Measurements from ENCODE around the gene GRIN1.

GRIN1 gene

DNA sequence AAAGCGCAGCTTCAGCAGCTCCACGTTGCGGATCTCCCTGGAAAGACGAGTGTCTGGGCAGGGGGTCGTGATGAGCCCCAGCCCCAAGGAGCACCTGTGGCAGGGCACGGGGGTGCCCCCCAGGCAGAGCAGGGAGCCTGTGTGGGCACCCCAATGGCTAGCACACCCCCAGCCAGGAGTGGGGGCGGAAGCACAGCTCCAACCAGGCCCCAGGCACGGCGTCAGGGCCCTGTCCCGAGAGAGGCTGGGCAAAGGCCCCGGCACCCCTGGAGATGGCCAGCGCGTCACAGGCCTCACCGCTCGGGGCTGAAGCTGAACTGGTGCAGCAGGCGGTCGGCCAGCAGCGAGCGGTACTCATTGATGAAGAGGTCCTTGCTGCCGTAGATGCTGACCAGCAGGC, 41.5 kb downstream of the GRIN1 start:
- DNase-seq = no peak

DNA sequence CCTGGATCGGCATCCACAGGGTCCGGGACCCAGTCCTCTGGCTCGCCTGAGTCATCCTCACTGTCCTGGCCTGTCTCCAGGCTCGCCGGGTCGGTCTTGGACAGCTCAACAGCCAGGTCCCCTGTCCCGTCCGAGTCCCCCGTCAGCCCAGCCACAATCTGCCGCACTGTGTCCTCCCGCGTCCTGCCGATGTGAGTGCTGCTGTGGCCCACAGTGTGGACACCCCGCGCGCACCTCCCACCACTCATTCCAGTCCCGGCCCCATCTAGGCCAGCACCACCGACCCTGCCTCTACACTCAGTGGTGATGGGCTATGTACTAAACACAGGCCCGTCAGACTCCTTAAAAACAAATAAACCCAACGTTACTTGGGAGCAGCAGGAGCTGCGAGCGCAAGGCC, 42.7 kb downstream of the GRIN1 start:
- DNase-seq = no peak

DNA sequence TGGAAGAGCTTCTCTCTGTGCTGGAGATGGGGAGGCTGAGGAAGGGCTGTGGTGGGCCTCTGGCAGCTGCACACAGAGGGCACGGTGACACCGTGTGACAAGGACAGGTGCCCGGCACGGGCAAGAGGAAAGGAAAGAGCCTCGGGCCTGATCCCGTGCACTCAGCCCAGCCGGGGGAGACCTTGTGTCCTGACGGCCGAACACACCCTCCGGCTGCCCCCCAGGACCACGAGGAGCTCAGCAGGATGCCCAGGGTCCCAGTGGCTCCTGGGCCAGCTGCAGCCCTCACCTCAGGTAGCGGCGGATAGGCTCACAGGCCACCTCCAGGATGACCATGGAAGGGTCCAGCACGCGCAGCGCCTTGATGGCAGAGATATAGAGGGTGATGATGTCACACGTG, 43.9 kb downstream of the GRIN1 start:
- no peak for DNase-seq

DNA sequence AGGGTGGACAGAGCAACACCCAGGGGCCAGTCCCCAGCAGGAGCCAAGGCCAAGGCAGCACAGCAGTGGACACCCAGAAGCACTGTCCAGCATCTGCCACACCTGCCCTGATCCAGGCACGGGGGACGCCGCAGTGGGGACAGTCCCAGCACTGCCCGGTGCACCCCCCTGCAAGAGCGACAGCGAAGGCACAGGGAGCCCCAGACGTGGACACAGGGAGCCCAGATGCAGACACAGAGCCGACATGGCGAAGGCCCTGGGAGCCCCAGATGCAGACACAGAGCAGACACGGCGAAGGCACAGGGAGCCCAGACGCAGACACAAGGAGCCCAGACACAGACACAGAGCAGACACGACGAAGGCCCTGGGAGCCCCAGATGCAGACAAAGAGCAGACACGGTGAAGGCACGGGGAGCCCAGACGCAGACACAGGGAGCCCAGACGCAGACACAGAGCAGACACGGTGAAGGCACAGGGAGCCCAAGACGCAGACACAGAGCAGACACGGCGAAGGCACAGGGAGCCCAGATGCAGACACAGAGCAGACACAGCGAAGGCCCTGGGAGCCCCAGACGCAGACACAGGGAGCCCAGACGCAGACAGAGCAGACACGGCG, 45.1 kb downstream of the GRIN1 start:
- no peak for DNase-seq

DNA sequence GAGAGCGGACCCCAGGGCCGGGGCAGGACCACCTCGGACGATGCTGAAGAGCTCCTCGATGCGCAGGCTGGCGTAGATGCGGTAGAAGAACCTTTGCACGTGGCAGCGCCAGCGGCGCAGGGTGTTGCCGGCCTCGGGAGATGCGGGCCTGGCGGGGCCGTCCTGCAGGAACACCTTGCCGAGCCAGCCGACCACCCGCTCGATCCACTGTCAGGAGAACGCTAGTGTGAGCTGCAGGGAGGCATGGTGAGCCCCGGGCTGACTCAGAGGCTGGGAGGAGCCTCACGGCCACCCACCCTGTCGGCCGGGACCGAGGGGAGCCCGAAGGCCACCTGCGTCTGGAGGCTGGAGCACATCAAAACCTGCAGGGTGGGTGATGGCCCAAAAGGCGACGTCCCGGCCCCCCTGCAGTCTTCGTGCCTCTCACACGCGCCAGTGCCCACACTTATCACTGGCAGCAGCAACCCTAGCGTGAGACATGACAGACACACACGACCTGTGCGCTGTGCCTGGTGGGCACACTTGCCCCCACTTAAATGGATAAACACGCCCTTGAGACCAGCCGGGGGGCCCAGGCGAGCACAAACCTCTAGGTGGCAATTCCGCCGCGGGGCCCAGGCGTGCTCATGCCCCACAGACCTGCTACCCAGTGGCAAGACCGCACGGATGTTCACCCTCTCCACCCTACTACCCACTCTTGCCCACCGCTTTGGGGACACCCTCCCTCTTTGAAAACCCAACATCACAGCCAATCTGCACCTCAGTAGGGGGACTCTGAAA, 46.1 kb downstream of the GRIN1 start:
- DNase-seq = no peak

DNA sequence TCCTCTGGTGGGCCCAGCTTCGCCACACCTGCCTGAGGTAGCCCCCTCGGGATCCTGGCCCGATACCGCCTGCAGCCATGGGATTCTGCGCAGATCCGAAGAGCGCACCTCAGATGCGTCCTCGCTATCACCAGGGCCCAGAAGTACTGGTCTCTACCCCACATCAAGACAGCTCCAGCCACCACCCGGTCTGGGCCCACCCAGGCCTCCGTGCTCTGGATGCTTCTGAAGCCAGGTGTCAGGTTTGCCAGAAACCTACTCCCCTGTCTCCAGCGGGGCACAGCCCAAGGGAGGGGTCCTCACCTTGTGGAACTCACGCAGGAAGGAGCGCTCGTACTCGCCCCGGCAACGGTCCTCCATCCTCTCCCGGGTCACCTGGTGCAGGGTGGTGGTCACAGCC, 47.0 kb downstream of the GRIN1 start:
- no peak for DNase-seq

DNA sequence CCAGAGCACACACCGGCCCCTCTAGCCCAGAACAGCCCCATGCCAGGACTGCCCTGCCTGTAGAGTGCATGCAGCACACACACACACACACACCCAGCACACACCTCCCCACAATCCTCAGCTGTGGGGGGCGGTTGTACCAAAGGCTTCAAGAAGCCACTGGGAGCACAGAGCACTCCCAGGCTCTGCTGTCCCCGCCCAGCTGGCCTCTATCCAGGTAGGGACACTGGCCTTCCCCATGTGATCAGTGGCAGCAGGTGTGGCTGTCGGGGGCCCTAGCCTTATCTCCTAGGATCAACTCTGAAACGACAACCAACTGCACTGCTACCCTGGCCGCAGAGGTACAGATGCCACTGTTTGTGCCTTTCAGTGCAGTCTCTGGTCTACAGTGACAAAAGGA, 47.4 kb downstream of the GRIN1 start:
- no peak for DNase-seq

DNA sequence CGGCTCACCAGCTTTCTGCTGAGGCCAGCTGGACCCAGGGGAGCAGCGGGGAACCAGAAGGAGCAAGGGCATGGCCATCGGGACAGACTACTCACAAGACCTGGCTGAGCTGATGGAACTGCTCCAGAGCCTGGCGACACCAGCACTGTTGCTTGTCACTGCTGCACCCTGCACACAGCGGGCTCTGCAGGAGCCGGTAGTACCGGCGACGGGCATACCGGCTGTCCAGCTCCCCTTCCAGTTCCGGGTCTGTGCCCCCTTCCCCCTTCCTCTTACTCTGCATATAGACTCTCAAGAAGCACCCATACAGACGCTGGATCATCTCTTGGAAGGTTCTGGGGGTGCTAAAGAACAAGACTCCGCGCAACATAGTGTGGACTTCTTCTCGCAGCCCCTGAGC, 48.4 kb downstream of the GRIN1 start:
- DNase-seq = no peak

DNA sequence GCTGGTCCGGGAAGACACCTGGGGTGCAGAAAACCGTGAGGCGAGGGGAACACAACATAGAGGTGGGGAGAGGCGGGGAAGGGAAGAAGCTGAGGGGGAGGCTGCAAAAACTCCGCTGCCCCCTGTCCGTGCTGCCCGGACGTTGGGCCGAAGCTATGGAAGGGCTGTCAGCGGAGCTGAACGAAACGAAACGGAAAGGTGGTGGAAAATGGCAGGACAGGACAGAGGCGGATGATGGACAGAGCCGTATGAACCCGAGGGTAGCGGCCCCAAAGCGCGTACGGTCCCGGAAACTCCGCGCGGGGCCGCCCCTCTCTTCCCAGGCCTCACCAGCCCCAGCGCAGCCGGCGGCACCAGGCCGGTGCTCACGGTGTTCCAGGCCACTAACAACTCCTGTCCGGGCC, 49.1 kb downstream of the GRIN1 start:
- DNase-seq = no peak

DNA sequence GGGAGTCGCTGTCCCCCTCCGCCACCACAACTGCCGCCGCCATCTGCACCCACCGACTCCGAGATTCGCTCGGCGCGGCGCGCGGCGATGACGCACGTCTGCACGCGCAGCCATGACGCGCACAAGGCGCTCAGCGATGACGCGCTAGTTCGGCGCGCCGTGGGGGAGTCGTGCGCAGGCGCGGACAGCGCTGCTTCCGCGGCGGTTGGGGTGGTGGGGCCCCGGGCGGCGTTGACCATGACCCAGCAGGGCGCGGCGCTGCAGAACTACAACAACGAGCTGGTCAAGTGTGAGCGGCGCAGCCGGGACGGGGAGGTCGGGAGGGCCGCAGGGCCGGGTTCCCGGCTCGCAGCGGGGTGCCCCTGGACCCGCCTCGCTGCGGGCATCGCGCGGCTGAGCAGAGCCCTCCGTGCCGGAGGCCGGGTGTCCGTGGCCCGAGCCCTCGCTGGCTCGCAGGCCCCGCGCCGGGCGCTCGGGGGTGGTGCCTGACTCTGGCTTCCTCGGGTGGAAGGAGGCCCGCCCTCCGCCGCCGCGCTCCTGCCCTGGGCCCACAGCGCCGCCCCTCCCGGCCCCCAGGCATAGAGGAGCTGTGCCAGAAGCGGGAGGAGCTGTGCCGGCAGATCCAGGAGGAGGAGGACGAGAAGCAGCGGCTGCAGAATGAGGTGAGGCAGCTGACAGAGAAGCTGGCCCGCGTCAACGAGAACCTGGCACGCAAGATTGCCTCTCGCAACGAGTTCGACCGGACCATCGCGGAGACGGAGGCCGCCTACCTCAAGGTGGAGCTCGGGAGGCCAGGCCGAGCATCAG, 49.7 kb downstream of the GRIN1 start, which contains the start of the genes ANAPC2 and SSNA1:
ANAPC2 (minus strand) TSS at position 71 of the 807 bp plus-strand sequence; CDS start at position 43, 28 bp downstream.
SSNA1 (plus strand) TSS at position 187 of the 807 bp plus-strand sequence; CDS start at position 238, 51 bp downstream.
- DNase-seq = peak; percentile 88

DNA sequence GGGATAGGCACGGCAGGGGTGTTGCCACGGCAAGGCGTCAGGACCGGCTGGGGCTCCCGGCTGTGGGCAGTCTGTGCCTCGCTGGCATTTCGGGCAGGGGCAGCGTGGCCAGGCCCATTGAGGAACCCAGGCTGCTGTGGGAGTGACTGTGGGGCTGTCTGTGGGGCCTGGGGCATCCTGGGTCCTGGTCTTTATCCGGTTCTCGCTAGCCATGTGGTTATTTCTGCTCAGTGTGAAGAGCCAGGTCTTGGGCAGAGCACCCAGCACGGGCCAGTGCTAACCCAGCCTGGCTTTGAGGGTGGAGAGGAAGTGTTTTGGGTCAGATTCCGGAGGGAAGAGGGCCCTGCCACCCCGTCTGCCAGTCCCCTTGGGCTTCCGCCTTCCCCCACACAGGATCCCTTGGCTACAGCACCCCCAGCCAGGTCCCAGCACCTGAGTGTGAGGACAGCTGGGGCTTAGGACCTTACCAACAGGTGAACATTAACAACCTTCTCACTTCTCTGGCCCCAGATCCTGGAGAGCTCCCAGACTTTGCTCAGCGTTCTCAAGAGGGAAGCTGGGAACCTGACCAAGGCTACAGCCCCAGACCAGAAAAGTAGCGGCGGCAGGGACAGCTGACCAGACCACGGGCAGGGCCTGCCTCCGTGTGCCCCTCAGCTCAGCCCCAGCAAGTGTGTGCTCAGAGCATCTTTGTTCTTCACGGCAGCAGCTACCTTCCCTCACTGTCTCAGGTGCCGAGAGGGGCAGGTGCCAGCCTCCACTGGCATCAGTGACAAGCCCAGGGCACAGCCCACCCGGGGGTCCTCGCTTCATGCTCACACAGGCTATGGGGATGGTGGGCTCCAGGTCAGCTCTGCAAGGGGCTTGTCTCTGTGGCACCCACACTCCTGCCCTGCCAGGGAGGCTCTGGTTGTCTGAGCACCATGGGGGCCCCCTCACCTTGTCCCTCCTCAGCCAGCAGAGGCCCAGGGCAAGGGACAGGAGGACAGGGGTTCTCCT, 50.6 kb downstream of the GRIN1 start:
- no peak for DNase-seq

DNA sequence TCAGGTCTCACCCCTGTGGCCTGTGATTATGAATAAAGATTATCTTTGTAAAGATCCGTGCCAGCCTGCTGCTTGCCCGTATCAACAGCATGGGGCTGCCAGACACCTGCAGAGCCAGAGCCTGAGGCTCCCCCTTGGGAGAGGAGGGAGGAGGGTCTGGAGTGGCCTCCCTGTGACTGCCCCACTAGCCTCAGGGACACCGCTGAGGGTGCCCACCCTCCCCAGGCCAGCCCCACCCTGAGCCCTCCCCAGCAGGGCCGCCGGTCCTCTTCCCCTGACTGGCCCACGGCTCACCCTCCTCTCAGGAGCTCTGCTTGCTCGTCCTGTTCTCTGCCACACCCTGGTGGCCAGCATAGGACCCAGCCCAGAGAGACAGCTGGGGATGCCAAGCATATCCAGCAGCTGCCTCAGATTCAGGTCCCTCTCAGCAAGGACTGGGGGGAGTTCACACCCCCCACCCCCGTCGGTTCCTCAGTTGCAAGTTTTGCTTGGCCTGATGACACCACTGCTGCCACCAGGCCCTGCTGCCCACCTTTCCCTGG, 51.4 kb downstream of the GRIN1 start:
- peak; percentile 35 for DNase-seq

DNA sequence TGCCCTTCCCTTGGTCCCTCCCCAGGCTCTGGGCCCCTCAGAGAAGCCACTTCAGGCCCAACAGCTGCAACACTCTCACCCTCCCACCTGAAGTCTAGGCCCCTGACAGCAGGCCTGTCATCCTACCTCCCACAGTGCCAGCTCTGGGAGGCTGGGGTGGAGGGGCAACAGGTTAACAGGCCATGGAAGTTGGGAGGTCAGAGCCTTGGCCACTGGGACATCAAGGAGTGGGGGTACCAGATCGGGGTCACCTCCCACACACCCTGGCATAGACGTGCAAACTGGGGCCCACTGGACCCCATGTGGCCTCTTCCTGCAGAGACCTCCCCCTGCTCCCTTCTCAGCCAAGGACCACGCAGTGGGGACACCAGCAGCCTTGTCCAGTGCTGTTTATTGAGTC, 52.3 kb downstream of the GRIN1 start:
- no peak for DNase-seq

DNA sequence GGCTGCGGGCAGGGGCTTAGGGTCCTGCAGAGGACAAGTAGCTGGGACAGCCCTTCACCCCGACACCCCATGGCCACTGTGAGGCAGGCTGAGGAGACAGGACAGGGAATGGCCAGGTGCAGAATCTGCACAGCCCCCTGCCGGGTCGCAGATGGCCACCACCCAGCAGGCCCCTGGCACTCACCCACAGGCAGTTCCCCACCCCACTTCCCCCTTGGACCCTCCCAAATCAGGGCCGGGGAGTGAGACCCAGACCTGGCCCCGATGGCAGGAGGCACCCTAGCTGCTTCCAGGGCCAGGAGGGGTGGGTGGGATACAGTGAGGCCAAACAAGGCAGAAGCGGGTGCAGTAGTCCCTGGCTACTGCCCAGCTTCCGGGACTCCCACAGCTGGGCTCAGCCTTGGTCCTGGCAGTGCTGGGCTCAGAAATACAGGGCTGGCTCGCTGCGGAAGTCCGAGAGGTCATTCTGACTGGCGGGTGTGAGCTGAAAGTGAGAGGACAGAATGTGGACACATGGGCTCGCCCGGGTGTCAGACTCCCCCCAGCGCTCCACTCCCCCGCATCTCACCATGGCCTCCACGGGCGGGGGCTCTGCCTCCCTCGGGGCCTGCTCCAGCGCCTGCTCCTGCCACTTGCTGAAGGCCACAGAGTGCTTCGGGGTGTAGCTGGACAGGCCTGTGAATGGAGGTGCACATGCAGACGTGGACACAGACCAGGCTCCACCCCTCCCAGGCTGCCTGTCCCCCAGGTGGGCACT, 52.9 kb downstream of the GRIN1 start:
- no peak for DNase-seq

DNA sequence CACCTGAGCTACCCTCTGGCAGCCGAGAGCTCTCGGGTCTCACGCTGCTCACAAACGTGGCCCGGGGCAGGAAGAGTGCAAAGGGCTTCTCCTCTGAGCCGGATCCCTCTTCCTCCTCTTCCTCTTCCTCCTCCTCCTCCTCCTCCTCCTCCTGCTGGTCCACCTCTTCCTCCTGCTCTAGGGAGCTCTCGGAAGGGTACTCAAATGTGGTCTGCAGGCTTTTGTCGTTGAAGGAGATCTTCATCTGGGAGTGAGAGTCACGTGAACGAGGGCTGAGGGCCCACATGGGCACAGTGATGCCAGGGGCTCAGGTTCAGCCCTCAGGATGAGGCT, 53.5 kb downstream of the GRIN1 start:
- no peak for DNase-seq

DNA sequence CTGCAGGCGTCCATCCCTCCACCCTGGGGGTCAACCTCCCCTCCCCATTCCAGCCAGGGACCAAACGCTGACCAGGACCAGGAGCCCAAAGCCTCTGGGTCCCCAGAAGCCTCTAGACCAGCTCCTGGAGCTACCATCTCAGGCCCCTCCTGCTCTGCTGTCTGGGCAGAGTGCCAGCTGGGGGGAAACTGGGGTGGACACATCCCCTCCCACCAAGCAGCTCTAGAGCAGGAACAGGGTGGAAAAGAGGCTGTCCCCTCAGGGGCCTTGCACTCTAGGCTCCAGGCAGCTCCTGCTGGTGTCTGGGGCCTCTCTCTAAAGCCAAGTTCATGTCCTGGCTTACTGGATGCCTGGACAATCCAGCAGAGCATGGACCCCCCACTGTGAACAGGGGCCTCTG, 53.9 kb downstream of the GRIN1 start:
- DNase-seq = no peak

DNA sequence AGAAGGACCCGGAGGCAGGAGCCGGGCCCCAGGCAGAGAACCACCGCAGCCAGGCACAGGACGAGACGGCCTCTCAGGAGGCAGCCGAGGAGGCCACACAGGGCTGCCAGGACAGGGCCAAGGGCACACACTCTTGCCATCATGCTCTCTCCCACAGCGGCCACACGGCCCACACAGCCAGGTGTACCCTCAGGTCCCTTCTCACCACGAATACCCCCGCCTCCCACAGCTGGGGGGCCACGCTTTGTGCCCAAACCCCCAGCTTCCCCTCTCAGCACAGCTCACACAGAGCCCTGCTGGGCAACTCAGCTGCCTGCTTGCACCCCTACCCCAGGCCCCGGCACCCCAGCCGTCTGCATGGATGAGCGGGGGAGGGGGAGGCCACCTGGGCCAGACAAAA, 54.8 kb downstream of the GRIN1 start:
- no peak for DNase-seq

DNA sequence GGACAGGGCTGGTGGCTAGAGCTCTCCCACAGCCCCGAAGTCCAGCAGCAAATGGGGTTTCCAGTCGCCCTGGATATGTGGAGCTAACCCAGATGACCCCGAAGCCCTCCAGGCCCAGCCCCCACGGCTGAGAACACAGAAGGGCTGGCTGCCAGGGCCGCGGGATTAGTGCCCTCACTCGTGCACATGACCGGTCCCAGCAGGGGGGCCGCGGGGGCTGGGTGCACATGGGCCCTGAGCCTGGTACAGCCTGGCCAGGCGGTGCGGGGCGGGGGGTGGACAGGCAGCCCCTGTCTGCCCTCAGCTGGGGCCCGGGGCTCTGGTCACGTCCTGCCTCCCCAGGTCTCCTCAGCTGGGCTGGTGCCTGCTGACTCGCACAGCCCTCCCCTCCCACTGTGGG, 55.4 kb downstream of the GRIN1 start:
- no peak for DNase-seq

DNA sequence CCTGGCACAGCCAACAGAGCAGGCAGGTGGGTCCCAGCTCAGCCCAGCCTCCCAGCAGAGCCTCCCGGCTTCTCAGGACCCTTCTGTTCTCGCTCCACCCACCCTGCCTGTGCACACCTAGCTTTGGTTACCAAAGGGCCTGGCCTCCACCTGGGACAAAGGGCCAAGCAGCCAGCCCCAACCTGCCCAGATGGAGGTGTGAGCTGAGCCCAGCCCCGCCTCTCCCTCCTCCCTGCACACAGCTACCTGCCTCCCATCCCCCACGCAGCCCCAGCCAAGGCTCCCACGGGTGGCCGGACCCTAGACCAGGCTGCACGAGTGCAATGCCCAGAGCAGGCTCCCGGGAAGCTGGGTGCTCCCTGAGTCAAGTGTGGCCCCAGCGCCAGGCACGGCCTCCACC, 56.0 kb downstream of the GRIN1 start:
- no peak for DNase-seq

DNA sequence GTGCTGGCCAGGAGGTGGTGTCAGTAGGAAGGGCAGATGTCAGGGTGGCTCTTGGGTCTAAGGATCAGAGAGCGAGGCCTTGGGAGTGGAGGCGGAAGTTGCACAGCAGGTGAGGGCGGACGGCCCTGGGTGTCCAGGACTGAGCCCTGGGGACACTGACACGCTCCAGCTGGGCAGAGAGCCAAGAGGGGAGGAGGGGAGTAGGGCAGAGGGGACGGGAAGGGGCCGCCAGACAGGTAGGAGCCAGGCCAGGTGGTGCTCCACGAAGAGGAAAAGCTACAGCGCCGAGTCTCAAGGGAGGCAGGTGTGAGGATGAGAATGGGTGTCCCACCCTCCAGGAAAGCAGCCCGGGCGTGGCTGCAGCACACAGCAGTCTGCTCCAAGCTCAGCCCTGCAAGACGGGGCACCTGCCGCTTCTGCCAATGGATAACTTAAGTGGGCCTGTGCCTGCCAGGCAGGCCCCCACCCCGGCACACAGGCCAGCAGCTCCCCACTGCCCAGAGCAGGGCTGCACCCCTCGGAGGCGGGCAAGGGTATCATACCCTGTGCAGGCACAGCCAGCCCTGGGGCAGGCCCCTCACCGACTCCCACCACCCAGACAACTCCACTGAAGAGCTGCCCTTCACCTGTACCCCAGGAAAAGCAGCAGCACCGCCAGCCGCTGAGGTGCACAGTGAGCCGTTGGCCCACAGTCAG, 56.7 kb downstream of the GRIN1 start:
- no peak for DNase-seq

Data from 8988T (cell line).